Activated naive CD4-positive, alpha-beta T cell (primary cell): ENCODE measurements around the gene ZNF329.
"Not testable (repeated sequence)": the region's sequence is repeated elsewhere in the genome, so short reads cannot be mapped to it uniquely, and the experiment has no call there.

ENCODE experiments used
- DNase-seq, 4 experiments: peaks; one replicate each; lab custom pipeline; 2025; lab: John Stamatoyannopoulos, UW

Gene ZNF329

DNA sequence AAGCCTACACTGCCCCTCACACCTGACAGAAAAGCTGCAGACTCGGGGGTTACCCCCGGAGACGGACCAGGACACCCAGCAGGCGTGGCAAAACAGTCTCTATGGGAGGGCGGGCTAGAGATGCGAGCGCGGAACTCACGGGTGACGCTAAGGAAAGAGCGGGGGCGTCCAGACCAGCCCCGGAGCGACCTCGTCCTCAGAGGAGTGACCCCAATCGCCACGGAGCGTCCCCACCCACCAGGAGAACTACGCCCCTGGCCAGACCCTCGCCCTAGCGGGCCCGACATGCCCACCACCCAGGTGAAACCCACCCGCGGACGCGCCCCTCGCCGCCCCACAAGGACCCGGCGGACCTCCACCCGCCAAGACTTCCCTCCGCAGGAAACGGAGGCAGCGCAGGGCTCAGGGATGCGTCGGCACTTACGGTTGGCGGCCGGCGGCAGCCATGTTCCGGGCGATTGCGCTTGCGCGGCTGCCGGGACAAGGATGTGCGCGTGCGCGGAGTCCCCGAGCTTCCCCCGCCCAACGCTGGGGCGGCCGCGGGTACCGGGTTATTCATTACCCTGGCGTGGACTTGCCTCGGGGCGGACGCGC lies at the start of gene ZNF329:
Gene ZNF329 (minus strand): TSS at position 462 of the 594 bp plus-strand sequence. CDS start 21,286 bp downstream, outside the sequence.
- peak; percentile 91 to 95 (median 92) for DNase-seq

- no peak for DNase-seq
Observed at GRCh38 chr19:58196901-58197616, 46.5 kb upstream of the ZNF329 start.

DNA sequence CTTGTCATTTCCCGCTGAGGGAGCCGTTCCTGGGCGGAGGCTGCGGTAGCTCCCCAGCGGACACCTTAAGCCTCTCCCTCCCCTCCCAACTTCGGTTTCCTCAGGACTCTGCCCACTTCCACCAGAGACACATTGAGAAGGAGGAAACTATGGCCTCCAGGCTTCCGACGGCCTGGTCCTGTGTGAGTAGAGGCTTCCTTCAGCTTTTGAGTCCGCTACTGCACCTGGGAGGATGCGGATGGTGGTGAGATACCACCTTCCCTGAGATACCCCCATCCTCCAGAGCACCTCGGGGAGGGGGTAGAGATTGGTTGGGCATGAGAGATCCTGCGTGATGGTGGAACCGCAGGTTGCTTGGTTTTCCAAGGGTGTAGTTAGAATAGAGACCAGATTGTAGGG lies 33.2 kb upstream of the ZNF329 start:
- no peak for DNase-seq

DNA sequence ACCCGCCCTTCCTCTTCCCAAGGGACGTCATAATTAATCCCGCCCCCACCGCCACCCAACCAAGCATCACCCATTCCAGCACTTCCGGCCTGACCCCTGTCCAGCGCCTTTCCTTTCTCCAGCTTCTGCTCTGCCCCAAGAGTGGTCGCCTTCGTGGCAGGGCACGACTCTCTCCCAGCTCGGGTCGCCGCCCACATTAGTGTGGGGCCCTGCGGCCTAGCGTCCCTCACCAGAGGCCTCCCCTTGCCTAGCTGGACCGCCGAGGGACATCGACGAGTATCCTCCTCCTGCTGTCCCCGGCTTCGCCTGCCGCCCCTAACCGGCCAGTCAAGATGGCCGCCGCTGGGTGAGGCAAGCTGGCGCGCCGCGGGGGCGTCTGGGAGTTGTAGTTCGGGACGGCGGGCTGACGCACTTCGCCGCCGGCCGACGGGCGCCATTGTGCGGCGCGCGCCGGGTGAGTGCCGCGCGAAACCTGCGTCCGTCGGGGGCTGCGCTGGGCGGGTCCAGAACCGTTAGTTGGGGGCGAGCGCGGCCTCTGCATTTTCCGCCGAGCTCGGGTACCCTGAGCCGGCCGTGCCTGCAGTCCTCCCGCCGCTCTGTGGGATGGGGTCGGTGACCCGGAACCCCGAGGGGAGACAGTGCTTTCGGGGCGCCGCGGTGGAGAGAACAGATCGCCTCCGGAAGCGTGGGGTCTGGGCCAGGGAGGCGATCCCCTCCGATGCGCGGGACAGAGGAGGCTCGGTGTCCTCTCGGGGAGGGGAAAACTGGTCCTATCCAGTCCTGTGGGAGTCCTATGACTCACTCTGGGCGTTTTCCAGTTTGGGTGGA lies 32.6 kb upstream of the ZNF329 start, which contains the start of gene ZNF274:
Gene ZNF274 (plus strand): TSS at position 73 of the 828 bp plus-strand sequence. CDS start 905 bp downstream, outside the sequence.
- DNase-seq = peak; percentile 84 to 93 (median 88)

DNA sequence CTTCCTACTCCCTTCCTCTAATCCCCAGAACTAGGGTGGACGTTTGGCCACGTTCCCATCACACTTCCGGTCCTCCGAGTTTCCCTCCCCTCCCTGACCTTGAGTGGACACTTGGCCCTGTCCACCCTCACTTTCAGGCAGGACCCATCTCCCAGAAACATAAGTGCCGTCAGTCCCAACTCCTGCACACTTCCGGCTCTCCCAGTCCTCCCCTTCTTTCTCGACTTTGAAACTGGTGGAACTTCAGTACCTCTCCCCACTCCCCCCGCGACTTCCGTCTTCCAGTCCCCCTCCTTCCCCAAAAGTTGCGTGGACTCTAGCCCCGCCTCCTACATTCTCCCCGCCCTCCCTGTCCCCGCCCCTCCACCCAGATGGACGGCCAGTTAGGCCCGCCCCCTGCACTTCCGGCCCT lies 32.0 kb upstream of the ZNF329 start:
- peak in 2 of 4 experiments; percentile 76 to 84 for DNase-seq

DNA sequence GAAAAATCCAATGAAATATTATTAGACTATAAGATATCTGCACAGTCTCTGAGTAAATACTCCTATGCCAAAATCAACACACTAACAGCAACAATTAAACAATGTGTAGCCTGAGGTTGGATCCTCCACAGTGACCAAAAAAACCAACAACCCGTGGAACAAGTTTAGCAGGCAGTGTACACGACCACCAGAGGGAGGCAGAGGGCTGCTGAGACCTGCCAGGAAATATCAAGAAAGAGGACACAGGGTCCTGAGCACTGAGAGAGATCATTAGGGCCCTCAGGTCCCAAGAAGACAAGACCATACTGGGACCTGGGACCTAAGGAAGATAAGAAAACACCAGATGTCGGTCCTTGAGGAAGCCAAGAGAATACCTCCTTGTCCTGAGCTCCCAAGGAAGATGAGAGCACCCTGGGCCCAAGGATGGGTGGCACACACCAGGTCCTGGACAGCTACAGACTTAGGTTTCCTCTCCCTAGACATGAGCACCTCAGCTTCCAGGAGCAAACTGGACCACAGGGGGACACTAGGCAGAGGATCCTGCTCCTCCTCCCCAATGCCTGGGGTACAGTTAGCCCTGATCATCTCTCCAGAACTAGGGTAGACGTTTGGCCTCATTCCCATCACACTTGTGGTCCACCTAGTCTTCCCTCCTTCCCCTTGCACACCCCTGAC lies 31.4 kb upstream of the ZNF329 start:
- DNase-seq = peak in 3 of 4 experiments; percentile 3 to 24 (median 16)

DNA sequence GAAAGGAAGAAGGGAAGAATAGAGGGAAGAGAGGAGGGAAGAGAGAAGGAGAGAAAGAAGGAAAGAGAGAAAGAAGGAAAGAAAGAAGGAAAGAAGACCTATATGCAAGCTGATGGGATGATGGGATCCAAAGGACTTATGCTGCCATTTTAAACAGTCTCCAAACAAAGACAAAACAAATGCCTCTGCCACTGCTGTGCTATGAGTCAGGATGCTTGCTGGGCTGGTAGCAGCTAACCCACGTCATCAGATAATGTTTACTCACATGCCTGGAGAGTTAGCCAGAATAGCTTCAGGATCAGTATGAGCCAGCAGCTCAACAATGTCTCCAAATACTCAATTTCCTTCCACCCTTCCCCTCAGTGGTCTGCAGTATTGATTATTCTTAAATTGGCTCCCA lies 20.3 kb upstream of the ZNF329 start:
- no peak for DNase-seq

GRCh38 chr19:58166708-58167280 lies 16.2 kb upstream of the ZNF329 start:
- no peak for DNase-seq

GRCh38 chr19:58166268-58166667 lies 15.7 kb upstream of the ZNF329 start:
- DNase-seq = no peak

DNA sequence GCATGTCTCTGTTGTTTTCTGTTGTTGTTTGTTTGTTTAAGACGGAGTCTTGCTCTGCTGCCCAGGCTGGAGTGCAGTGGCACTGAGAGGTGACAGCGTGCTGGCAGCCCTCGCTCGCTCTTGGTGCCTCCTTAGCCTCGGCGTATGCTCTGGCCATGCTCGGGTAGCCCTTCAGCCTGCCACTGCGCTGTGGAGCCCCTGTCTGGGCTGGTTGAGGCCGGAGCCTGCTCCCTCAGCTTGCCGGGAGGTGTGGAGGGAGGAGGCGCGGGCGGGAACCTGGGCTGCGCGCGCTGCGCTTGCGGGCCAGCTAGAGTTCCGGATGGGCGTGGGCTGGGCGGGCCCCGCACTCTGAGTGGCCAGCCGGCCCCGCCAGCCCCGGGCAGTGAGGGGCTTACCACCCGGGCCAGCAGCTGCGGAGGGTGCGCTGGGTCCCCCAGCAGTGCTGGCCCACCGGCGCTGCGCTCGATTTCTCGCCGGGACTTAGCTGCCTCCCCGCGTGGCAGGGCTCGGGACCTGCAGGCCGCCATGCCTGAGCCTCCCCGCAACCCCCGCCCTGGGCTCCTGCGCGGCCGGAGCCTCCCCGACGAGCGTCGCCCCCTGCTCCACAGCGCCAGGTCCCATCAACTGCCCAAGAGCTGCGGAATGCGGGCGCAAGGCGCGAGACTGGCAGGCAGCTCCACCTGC lies 6.6 kb upstream of the ZNF329 start:
- DNase-seq = no peak

DNA sequence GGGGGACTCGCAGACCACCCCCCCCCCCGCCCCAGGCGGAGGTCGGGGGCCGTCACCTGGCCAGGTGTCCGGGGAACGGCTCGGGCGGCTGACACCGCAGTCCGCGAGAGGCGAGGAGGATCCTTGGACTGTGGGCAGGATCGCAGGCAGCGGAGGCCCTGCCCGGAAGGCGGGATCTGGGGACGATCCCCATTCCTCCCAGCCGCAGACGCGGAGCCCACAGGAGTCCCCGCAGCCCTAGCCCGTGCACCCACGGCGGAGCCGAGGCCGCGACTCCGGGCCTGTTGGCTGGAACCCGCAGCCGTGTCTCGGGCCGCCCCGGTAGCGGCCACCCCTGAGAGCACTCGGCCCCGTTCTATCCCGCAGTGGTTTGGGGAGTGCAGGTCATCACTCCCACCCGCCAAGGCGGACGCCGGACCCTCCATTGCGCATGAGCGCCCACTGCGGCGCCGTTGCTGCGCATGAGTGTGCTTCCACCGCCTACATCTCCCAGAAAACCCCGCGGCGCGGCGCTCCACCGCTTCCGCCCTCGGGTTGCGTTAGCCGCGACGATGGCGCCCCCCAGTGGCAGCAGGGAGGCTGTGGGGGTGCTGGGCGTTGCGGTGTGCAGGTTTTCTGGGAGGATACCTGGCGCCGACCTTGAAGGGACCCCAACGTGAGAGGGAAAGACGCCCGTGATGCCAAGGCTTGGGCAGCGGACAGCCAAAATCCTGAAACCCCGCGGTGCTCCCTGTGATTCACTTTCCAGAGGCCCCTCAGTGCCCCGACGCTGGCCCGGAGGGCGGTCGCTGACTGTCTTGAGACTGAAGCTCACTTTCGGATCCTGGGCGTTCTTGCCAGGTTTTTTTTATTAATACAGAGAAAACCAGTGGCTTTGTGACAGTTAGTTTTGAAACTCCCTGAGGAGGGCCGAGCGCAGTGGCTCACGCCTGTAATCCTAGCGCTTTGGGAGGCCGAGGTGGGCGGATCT lies 4.4 kb upstream of the ZNF329 start:
- peak; percentile 98 to 99 (median 99) for DNase-seq

- no peak for DNase-seq
Observed at GRCh38 chr19:58154287-58154678, 3.7 kb upstream of the ZNF329 start.

DNA sequence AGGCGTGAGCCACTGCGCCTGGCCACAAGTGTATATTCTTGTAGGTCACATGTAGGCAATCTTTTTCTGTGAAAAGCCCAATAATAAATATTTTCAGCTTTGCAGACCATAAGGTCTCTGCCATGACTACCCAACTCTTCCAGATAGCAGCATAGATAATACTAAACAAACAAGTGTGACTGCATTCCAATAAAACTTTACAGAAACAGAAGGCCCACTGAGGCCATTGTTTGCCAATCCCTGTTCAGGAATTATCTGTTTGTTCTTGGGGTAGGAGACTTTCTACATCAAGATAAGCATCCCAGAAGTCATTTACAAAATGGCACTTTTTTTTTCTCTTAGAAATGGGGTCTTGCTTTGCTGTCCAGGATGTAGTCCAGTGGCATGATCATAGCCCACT lies 2.8 kb upstream of the ZNF329 start:
- no peak for DNase-seq

- not testable (repeated sequence) for DNase-seq
Observed at GRCh38 chr19:58147475-58147874, 3.1 kb downstream of the ZNF329 start.

GRCh38 chr19:58145849-58146248 lies 4.7 kb downstream of the ZNF329 start:
- DNase-seq = no peak

DNA sequence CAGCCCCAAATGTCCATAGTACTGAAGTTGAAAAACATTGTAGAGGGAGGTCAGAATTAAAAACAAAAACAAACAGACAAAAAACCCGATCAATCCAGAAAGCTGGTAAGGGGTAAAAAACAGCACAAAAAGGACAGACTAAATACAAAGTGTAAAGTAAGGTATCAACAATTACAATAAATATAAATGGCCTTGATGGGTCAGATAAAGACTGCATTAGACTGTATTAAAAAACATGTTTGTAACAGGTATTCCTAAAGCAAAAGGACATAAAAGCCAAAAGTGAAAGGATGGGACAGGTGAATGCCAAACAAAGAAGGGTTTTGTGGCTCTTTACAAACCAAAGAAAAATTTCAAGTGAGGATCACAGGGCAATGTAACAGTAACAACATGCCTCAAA lies 16.3 kb downstream of the ZNF329 start:
- no peak for DNase-seq

DNA sequence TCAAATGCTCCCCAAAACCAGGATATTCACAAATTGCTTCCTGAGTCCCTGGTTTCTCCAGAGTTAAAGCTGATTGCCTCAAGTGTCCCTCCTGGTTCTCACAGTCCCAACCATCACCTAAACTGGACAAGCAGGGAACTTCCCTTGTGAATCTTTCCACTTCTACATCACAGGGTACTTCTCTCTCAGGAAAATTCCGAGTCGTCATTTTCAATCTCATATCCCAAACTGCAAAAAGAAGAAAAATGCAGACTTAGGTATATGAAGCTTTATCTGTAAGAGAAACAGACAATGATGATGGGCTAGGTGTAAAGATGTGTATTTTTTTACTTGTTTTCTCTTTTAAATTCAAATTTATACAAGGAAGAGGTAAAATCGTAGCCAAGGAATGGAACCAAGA lies 21.3 kb downstream of the ZNF329 start:
- no peak for DNase-seq

- no peak for DNase-seq
Observed at GRCh38 chr19:58128041-58128685, 22.4 kb downstream of the ZNF329 start.

DNA sequence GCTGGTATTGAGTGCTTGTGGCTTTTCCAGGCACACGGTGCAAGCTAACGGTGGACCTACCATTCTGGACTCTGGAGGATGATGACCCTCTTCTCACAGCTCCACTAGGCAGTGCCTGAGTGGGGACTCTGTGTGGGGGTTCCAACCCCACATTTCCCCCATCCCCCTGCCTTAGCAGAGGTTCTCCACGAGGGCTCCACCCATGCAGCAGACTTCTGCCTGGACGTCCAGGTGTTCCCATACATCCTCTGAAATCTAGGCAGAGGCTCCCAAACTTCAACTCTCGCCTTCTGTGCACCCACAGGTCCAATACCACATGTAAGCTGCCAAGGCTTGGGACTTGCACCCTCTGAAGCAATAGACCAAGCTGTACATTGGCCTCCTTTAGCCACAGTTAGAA lies 27.2 kb downstream of the ZNF329 start:
- no peak for DNase-seq
